ENCODE measurements around the gene TNP1.

DNA sequence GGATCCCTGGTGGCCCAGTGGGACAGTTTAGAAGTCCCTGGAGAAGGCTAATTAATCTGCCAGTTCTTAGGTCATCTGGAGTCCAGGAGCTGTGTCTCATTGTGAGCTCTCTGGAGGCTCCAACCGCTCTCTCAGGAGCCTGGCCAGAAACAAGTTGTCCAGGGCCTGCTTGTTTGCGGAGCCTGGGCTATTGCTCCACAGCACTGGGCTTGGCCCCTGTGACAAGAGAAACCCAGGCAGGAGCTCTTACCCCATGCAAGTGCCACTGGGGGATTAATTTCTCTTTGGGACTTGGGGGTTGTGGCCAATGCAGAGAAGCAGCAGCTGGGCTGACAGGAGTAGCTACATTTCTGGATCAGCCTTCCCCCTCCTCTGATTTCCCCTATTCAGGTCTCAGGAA, 24.5 kb upstream of the TNP1 start:
- TF ChIP-seq, protein P1, sequence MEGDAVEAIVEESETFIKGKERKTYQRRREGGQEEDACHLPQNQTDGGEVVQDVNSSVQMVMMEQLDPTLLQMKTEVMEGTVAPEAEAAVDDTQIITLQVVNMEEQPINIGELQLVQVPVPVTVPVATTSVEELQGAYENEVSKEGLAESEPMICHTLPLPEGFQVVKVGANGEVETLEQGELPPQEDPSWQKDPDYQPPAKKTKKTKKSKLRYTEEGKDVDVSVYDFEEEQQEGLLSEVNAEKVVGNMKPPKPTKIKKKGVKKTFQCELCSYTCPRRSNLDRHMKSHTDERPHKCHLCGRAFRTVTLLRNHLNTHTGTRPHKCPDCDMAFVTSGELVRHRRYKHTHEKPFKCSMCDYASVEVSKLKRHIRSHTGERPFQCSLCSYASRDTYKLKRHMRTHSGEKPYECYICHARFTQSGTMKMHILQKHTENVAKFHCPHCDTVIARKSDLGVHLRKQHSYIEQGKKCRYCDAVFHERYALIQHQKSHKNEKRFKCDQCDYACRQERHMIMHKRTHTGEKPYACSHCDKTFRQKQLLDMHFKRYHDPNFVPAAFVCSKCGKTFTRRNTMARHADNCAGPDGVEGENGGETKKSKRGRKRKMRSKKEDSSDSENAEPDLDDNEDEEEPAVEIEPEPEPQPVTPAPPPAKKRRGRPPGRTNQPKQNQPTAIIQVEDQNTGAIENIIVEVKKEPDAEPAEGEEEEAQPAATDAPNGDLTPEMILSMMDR (conservative IDR thresholded peaks at IDR 0.05 in 1 of 2, IDR thresholded peaks at IDR 0.05 in 1 of 2; ENCODE audit: low read depth in 1 of 2, low read length in 2 of 2) = no peak
- TF ChIP-seq EZH2 (IDR thresholded peaks at IDR 0.05; ENCODE audit: low read length, missing control alignments) = no peak

Measured in fibroblast of lung (primary cell).